DND-41 (cell line): ENCODE results near the gene PTPRD.

Source experiments
- CTCF ChIP-seq: IDR thresholded peaks from 2 replicates; pipeline ENCODE4 v1.5.1; 2012; ENCODE audit warnings: borderline replicate concordance, low read length, moderate library complexity, mild to moderate bottlenecking; ENCODE audit not compliant: poor library complexity, severe bottlenecking; ENCODE audit errors: extremely low read depth
- EZH2 ChIP-seq: IDR thresholded peaks from 3 replicates; pipeline ENCODE4 v1.6.1; 2012; ENCODE audit warnings: borderline replicate concordance, low read depth, mild to moderate bottlenecking, moderate library complexity, low read length, inconsistent platforms; ENCODE audit not compliant: severe bottlenecking

DNA sequence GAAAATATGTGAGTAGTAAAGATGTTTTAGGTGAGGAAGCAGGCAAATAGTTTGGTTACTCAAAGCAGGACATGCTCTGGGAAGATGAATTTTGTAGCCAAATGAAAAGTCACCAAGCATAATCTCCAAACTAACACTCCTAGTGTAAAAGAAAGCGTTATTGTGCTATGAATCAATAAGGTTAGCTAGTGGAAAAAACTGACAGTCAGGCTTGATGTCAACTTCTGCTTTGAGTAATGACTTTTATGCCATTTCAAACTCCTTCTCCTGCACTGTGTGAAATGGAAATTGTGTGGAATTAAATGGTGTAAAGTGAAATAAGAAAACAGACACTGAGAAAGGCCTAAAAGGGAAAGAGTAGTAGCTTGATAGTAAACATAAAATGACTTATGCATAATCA, 2176.0 kb downstream of the PTPRD start:
- TF ChIP-seq CTCF (no peak), EZH2 (no peak)
